GM21381 (cell line): ENCODE measurements around the gene TTLL8.
"Not testable (repeated sequence)": the region's sequence is repeated elsewhere in the genome, so short reads cannot be mapped to it uniquely, and the experiment has no call there.

ENCODE experiments used
- ATAC-seq: cut with Tn5 transposase; IDR thresholded peaks from one replicate; pipeline ENCODE4 v1.9.1; 2021; ENCODE audit warnings: mild to moderate bottlenecking, moderate library complexity; ENCODE audit not compliant: unreplicated experiment

The TTLL8 gene

DNA sequence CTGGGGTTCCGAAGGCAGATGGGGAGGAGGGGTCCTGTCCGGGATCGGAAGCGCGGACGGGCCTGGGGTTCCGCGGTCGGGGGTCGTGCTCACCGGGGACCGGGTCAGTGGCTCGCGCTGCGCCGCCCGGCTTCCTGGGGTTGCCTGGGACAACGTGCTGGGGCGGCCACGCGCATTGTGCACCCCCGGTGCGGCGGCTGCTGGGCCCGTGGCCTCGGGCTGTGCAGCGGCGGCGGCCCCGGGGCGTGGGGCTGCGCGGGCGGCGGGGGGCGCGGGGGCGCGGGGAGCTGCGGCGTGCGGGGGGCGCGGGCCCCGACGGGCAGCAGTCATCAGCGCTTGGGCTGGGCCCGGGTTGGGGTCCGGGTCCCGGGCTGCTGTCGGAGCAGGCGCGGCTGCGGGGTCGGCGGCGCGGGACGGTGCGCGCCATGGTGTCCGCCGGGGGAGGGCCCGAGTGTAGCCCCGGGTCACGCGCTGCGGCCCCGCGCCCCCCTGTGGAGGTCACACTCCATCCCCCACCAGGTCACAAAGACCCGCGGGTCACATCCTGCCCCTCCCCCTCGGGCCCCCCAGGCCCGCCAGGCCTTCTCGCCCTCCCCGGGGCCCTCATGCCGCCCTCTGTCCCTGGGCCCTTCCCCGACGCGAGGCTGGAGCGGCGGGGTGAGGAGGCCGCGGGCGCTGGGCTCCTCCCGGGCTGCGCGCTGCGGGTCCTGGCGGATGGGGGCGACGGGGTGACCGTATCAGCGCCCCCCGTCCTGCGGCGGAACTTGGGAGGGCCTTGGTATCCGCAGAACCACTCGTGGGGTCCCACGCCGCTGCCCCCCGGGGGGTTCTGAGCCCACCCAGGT, at the start of gene TTLL8:
Gene TTLL8, minus strand, starts transcription at position 238 of the 845 bp plus-strand sequence.
- ATAC-seq, result no peak

DNA sequence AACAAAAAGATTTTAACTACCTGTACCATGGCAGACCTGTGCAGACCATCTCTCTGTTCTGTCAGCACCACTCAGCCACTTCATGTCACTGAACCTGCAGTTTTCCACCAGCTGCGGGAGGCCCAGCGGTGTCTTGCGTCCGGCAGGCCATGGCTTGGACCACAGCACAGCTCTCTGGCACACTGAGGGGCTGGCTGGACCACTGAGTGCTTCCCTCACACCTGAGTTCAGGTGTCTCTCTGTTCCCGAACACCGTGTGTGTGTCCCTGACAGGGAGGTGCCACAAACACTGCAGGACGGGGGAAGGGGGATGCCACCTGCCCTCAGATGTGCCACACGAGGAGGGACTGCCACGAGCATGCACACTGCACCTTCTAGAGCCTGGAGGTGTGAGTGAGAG, 49.4 kb upstream of the TTLL8 start:
- no peak for ATAC-seq

DNA sequence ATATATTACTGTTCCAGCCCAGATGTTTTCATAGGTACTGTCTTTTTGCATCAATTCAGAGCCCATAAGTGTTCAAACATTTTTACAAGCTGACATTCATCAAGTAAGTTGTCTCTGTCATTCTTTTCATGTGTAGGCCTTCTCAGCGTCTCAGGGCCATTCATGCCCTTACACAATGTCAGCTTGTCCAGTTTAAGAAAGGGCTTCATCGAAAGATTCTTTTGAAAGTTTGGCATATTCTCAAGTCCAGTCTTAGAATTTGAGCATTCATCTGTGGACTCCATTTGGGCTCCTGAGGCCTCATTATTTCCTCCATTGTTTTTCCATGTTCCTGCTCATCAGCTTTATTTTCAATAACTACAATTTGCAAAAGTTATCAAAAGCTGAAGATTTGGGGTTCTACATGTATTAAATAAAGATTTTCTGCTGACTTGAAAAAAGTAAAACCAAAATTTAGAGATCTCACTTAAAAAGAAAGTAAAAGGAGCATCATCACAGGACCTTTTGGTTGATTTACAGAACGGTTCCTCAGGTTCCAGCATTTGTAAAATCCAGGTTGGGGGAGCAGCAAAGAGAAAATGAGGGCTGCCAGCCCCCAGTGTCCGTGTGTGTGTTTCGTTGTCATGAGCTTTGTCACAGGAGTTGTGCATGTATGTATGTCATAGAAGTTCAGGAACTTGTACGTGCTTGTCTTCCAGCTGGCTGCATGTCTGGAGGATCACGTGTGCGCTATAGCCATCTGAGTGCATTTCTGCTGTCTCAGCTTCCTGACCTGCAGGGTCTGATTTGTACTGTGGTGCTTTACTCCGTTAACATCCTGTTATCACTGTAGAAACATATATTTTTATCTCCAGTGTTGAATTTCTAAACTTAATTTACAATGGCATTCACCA, 47.4 kb upstream of the TTLL8 start:
- ATAC-seq, result no peak

DNA sequence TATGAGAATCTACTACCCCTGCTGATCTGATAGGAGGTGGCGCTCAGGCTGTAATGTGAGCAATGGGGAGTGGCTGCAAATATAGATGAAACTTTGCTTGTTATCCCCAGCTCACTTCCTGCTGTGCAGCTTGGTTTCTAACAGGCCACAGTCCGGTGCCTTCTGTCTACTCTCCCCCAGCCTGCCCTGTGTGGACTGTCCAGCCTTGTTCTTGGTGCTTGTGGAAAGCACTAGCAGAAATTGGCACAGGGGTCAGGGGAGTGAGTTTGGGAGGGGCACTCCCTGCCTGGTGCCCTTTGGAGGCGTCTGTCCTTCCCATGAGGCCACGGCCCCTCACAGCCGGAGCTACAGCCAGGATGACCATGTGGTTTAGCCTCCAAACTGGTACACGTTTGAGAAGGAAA, 46.0 kb upstream of the TTLL8 start:
- no peak for ATAC-seq

DNA sequence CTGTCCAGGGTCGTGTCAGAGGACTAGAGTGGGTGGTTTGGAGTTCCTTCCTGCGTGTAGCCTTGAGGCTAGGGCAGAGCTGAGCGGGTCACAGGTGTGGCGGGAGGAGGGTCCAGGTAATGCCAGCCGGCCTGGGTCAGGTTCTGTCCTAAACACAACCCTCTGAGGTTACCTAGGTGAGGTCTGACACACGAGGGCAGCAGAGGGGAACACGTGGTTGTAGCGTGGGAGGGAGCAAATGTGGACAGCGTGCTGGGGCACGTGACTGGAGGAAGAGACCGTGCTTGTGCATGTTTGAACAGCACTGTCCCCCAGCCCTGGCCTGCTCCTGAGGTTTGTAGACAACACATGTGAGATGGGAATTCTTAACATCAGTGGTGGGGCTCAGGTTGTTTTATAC, 44.8 kb upstream of the TTLL8 start:
- no peak for ATAC-seq

DNA sequence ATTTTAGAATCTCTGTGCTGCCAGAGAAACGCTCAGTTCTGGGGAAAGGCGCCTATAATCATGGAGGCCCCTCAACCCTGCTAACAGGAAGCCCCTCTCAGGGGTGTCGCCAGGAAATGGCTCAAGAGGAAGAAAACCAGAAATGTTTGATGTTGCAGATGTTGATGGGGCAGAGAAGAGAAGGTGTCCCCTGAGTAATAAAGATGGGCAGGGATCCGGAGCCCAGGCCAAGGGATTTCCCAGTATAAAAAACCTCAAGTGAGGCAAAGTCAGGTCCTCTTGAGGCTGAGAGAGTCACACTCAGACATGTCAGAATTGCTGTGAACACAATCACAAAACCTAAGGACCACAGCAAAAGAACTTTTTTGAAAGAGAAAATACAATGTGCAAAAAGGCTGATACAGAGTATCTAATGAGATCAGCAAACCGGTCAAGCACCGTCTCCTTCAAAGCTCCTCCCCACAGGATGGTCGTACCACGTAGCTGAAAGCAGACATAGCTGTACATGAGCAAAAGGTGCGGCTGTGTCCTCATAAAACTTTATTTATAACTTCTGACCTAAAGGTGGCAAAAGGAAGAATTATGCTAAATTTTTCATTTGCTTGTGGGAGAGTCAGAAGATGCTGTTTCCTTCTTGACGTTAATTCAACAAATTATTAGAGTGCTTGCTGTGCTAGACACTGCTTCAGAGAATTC, 43.9 kb upstream of the TTLL8 start:
- no peak for ATAC-seq

DNA sequence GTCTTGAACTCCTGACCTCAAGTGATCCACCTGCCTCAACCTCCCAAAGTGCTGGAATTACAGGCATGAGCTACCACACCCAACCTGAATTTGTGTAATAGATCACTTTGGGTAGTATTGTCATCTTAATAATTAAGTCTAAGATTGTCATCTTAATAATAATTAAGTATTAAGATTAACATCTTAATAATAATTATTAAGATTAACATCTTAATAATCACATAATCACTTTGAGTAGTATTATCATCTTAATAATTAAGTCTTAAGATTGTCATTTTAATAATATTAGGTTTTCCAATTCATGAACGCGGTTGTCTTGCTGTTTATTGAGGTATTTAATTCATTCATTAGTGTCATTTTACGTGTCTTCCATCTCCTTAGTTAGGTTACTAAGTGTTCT, 40.0 kb upstream of the TTLL8 start:
- no peak for ATAC-seq

DNA sequence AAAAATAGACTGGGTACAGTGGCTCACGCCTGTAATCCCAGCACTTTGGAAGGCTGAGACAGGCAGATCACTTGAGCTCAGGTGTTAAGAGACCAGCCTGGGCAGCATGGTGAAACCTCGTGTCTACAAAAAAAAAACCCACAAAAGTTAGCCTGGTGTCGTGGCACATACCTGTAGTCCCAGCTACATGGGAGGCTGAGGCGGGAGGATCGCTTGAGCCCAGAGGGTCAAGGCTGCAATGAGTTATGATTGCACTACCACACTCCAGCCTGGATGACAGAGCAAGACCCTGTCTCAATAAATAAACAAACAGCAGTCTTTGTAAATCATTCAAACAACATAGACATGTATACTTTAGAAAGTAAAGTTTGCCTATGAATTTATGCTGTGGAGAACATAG, 34.2 kb upstream of the TTLL8 start:
- ATAC-seq, result no peak

DNA sequence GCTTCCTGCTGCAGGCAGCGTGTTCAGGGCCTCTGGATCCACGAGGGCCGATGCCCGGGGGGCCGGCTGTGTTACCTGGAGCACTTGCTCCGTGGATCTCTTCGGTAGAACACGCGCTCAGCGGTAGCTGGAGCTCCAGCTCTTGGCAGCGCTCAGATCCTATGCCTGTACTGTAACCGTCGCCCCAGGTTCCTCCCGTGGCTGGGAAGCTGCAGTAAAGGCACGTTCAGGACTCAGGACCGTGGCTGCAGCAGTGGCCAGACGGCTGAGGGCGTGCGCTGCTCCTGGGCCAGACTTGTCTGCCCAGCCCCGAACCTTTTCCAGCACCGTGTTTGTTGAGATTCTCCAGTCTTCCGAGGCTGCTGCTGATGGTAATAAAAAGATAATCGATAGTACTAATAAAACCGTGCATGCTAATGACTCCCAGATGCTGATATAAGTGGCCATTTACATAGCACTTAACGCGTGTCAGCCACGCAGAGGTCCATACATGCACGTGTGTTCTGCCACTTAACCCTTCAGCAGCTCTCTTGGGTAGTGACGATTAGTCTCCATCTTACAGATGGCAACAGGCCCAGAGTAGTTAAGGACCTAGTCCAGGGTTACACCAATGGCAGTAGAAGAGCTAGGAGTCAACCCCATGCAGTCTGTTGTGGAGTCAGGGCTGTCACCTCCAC, 33.1 kb upstream of the TTLL8 start:
- ATAC-seq, result no peak

DNA sequence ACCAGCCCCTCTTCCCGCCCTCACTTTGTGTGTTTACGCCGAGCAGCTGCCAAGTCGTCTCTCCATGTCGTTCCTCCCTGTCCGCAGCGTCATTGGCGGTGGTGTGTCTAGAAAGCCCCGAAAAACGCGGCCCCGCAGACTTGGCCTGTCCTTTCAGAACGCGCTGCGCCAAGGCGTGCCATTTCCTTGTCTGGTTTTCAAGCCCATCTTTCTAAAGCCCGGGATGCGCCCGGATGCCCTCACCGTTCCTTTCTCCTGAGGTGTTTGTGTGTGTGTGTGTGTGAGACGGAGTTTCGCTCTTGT, 32.3 kb upstream of the TTLL8 start:
- ATAC-seq, result no peak

DNA sequence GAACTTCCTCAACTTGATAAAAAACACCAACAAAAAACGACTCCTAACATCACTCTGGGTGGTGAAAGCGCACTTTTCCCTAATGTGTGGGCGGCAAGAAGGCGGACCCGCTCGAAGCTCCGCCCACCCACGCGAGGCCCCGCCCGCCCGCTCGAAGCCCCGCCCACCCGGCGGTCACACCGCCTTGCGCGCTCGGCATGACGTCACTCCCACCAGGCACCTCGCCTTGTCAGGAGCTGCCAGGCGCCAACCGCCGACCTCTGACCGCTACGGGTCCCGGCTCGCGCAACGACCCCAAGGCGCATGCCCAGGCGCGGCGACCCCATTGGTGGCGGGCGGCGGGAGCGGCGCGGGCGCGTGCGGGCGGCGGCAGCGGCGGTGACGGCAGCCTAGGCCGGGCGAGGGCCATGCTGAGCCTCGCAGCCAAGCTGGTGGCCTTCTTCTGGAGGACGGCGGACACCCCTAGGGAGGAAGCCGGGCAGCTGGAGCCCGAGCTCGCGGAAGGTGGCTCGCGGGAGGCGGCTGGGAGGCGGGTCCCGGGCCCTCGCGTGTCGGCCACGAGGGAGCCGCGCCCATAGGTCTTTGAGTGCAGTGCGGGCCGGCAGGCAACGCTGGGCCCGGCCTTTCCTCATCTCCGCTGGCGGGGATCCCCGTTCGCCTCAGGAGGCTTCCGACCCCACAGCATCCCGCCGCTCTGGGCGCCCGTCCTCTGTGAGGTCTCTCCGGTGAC, 31.7 kb upstream of the TTLL8 start, which contains the start of gene MOV10L1:
Gene MOV10L1, plus strand, starts transcription at position 325 of the 730 bp plus-strand sequence. Its CDS starts 83 bp downstream, at position 408.
- ATAC-seq, result no peak

DNA sequence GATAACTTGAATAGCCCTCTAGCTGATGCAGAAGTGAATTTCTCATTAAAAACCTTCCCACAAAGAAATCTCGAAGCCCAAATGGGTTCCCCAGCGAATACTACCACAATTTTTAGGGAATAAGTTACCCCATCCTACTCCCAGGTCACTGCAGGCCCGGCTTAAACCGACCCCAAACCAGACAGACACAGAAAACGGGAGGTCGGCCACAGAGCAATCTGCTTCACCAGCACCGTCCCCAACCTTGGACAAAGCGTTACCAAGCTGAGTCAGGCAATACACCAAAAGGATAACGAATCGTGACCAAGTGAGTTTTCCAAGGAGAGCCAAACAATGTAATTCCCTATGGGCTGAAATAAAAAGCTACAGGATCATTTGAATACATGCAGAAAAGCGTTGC, 31.1 kb upstream of the TTLL8 start:
- ATAC-seq, result no peak

DNA sequence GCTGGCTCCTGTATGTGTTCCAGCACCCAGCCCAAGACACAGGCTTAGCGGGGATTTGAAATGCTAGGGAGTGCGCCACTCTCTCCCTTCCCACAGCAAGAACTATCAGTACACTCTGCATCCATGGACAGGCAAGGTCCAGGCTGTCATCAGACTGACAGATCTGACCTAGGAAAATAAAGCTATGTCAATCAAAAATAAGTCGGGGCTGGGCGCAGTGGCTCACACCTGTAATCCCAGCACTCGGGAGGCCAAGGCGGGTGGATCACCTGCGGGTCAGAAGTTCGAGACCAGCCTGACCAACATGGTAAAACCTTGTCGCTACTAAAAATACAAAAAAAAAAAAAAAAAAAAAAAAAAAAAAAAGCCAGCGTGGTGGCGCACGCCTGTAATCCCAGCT, 30.0 kb upstream of the TTLL8 start:
- no peak for ATAC-seq

DNA sequence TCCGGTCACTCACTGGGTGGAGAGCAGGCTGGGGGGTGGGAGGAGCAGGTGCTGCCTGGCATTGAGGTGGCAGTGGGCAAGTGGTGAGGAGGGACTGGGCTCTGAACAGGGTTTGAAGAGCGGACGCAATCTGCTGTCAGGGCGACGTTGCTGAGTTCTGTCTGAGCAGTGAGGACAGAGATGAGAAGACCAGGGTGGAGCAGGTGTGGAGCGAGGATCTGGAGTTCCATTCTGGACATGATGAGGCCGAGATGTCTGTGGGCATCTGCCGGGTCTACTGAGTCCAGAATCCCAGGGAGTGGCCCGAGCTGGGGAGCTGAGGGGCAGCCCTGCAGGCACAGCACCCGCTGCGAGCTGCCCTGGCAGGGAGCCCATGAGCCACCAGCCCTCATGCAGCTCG, 29.5 kb upstream of the TTLL8 start:
- no peak for ATAC-seq

DNA sequence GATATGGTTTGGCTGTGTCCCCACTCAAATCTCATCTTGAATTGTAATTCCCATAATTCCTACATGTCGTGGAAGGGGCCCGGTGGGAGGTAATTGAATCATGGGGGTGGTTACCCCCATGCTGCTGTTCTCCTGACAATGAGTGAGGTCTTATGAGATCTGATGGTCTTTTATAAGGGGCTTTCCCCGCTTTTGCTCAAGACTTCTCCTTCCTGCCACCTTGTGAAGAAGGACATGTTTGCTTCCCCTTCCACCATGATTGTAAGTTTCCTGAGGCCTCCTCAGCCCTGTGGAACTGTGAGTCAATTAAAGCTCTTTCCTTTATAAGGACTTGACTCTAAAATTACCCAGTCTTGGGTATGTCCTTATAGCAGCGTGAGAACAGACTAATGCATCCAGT, 28.9 kb upstream of the TTLL8 start:
- ATAC-seq, result not testable (repeated sequence)

DNA sequence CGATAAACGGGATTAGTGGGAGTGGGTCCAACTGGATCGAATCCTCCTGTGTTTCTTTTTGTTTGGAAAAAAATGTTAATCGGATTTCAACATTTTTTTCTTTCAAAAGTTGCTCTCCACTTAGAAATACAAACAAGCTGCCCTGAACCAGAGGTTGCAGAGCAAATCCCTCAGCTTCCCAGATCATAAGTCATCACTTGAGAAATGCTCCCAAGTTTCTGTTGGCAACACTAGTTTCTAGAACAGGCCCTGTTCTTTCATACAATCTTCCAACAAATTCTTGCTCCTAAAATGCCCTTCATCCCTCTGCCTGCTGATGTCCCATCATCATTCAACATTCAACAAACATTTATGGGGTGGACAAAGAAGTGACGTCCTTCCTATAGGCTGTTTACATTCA, 28.4 kb upstream of the TTLL8 start:
- no peak for ATAC-seq

DNA sequence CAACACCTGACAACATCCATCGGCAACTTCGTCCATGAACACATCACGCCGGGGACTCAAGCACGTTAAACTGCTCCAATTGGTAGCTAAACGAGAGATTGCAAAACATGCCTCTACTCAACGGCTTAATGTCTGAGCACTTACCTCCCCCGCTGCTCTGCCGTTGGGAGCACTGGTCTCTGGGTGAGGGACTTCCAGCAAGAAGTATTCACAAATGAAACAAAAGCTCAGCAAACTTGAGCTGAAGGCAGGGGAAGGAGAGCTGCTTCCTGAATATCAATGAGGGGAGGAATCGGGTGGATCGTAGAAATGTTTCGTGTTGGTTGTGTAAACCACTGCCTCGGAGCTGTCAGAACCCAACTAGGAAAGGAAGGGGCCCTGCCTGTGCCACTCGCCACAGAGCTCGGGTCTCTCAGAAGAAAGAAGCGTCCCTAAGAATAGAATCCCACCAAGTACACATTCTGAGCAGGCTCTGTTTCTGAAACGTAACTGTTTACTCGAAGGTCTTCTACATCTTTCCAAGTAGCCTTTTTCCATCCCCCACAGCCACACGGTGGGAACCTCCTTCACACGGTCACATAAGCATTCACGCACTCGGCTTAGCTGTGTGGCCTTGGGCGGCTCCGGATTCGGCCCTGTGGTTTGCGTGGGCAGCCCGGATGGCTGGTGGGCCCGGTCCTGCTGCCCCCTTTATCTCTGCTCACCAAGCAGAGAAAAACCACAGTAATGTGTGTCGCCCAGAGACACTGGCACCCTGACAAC, 27.3 kb upstream of the TTLL8 start, which contains the start of gene MLC1:
Gene MLC1, minus strand, starts transcription at position 216 of the 762 bp plus-strand sequence. CDS start 524 bp downstream, outside the sequence.
- ATAC-seq, result no peak

DNA sequence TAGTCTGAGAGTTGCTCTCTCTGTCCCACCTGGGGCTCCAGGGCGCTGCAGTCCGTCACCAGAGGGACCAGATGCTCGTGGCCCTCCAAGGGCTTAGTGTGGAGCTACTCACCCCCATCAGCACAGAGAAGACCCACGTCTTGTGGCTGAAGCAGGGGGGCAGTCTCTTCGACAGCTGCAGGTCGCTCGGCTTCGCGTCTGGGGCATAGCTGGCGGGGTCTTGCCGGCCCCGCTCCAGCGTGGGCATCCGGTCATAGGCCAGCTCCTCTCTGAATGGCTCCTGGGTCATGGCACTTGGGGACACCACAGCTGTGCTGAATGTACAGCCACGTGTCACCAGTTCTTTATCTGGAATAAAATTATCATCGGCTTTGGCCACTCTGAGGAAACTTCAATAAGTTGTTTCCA, 26.5 kb upstream of the TTLL8 start:
- no peak for ATAC-seq

DNA sequence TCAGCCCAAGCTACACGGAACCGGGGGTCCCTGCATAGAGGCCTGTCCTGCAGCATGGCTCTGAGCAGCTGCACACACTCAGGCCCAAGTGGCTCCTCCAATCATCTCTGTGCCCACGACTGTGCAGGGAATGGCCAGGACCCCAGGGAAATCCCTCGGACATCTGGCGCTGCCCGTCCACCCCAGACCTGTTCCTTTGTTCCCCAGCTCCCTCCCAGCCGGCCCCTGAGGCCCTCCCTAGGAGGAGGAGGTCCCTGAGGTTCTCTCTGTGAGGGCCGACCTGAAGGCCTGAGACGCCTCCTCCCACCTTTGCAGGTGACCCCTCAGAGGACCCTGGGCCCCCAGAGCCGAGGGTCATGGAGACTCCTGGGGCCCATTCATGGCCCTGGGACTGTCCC, 26.0 kb upstream of the TTLL8 start:
- ATAC-seq, result no peak
